ENCODE results near the gene LRIG3.
"Not testable (repeated sequence)": the region's sequence is repeated elsewhere in the genome, so short reads cannot be mapped to it uniquely, and the experiment has no call there.

The LRIG3 gene

DNA sequence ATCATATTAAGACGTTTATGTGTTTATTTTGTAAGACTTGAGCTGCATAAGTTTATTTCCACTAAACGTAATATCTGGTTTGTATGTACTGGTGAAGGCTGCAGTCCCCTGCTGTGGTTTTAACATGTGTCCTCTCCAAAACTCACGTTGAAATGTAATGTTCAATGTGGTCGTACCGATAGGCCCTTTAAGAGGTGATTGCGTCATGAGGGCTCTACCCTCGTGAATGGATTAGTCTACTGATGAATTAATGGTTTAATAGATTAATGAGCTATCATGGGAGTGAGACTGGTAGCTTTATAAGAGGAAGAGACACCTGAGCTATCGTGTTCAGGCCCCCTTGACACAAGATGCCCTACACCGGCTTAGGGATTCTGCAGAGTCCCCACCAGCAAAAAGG, 14.9 kb downstream of the LRIG3 start:
- Histone ChIP-seq H3K4me2 (ENCODE audit: low read length) (no peak overlapping the region), H3K27ac (ENCODE audit: low read length) (no peak overlapping the region), H3K4me3 (ENCODE audit: low read length) (no peak overlapping the region), H3K9ac (ENCODE audit: low read length) (no peak overlapping the region), H3K9me3 (ENCODE audit: insufficient read depth, low read length) (no peaks in the 10 kb centered on the region), H3K27me3 (ENCODE audit: low read depth, low read length) (no peaks in the 10 kb centered on the region), H3K36me3 (replicated peaks; ENCODE audit: low read depth, low read length) (no peaks in the 10 kb centered on the region), H2AFZ (ENCODE audit: low read depth, low read length) (no peak overlapping the region), H4K20me1 (ENCODE audit: insufficient read depth, low read length) (no peaks in the 10 kb centered on the region), H3K4me1 (ENCODE audit: low read length) (no peaks in the 10 kb centered on the region), H3K79me2 (ENCODE audit: low read length) (no peaks in the 10 kb centered on the region)
- TF ChIP-seq CTCF (IDR thresholded peaks at IDR 0.05; ENCODE audit: low read depth, low read length) (no peak), EZH2phosphoT487 (IDR thresholded peaks at IDR 0.05; ENCODE audit: low read depth) (no peak)

- not testable (repeated sequence) for H3K36me3 ChIP-seq (replicated peaks; ENCODE audit: low read depth, low read length); H3K27ac ChIP-seq (ENCODE audit: low read length); H3K9ac ChIP-seq (ENCODE audit: low read length); H3K4me1 ChIP-seq (ENCODE audit: low read length); H3K9me3 ChIP-seq (ENCODE audit: insufficient read depth, low read length); H2AFZ ChIP-seq (ENCODE audit: low read depth, low read length); H3K4me3 ChIP-seq (ENCODE audit: low read length); H3K27me3 ChIP-seq (ENCODE audit: low read depth, low read length); H3K79me2 ChIP-seq (ENCODE audit: low read length); H3K4me2 ChIP-seq (ENCODE audit: low read length); H4K20me1 ChIP-seq (ENCODE audit: insufficient read depth, low read length)
Observed at GRCh38 chr12:58902726-58903125, 17.6 kb downstream of the LRIG3 start.

DNA sequence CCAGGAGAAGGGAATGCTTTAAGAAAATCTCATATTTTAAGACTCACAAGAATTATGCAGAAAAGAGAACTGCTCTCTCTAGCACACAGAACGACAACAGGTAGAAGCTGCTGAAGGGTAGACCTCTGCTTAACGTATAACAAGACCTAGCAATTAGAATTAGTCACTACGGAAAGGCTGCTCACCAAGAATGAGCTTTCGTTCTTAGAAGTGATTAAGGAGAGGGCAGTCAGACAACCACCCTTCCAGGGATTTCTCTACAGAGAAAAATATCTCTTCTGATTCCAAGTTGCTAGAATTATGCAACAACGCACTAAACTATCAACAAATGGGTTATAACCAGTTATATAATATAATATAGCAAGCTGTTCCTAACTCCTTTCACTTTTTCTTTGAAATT, 18.6 kb downstream of the LRIG3 start:
- H3K4me1 ChIP-seq (ENCODE audit: low read length), result no peaks in the 10 kb centered on the region
- H2AFZ ChIP-seq (ENCODE audit: low read depth, low read length), result no peak overlapping the region
- no peaks in the 10 kb centered on the region for H3K9me3 ChIP-seq (ENCODE audit: insufficient read depth, low read length)
- H4K20me1 ChIP-seq (ENCODE audit: insufficient read depth, low read length), result no peaks in the 10 kb centered on the region
- TF ChIP-seq CTCF (IDR thresholded peaks at IDR 0.05; ENCODE audit: low read depth, low read length) (no peak), EZH2phosphoT487 (IDR thresholded peaks at IDR 0.05; ENCODE audit: low read depth) (no peak)
- no peaks in the 10 kb centered on the region for H3K27me3 ChIP-seq (ENCODE audit: low read depth, low read length)
- H3K27ac ChIP-seq (ENCODE audit: low read length), result no peak overlapping the region
- no peaks in the 10 kb centered on the region for H3K36me3 ChIP-seq (replicated peaks; ENCODE audit: low read depth, low read length)
- no peaks in the 10 kb centered on the region for H3K79me2 ChIP-seq (ENCODE audit: low read length)
- H3K4me3 ChIP-seq (ENCODE audit: low read length), result no peak overlapping the region
- H3K4me2 ChIP-seq (ENCODE audit: low read length), result no peak overlapping the region
- no peak overlapping the region for H3K9ac ChIP-seq (ENCODE audit: low read length)

- no peak overlapping the region for H3K27ac ChIP-seq (ENCODE audit: low read length)
- no peaks in the 10 kb centered on the region for H3K4me1 ChIP-seq (ENCODE audit: low read length)
- H3K9me3 ChIP-seq (ENCODE audit: insufficient read depth, low read length), result no peaks in the 10 kb centered on the region
- TF ChIP-seq EZH2phosphoT487 (IDR thresholded peaks at IDR 0.05; ENCODE audit: low read depth) (no peak), CTCF (IDR thresholded peaks at IDR 0.05; ENCODE audit: low read depth, low read length) (no peak)
- H4K20me1 ChIP-seq (ENCODE audit: insufficient read depth, low read length), result no peaks in the 10 kb centered on the region
- H3K36me3 ChIP-seq (replicated peaks; ENCODE audit: low read depth, low read length), result no peaks in the 10 kb centered on the region
- H3K4me3 ChIP-seq (ENCODE audit: low read length), result no peak overlapping the region
- H3K9ac ChIP-seq (ENCODE audit: low read length), result no peak overlapping the region
- H3K79me2 ChIP-seq (ENCODE audit: low read length), result no peaks in the 10 kb centered on the region
- no peak overlapping the region for H3K4me2 ChIP-seq (ENCODE audit: low read length)
- H3K27me3 ChIP-seq (ENCODE audit: low read depth, low read length), result no peaks in the 10 kb centered on the region
- H2AFZ ChIP-seq (ENCODE audit: low read depth, low read length), result no peak overlapping the region
Observed at GRCh38 chr12:58897969-58898368, 22.3 kb downstream of the LRIG3 start.

GRCh38 chr12:58896278-58896677, 24.0 kb downstream of the LRIG3 start:
- no peak overlapping the region for H3K4me2 ChIP-seq (ENCODE audit: low read length)
- TF ChIP-seq CTCF (IDR thresholded peaks at IDR 0.05; ENCODE audit: low read depth, low read length) (no peak), EZH2phosphoT487 (IDR thresholded peaks at IDR 0.05; ENCODE audit: low read depth) (no peak)
- no peaks in the 10 kb centered on the region for H3K36me3 ChIP-seq (replicated peaks; ENCODE audit: low read depth, low read length)
- no peaks in the 10 kb centered on the region for H3K79me2 ChIP-seq (ENCODE audit: low read length)
- H3K9ac ChIP-seq (ENCODE audit: low read length), result no peak overlapping the region
- H3K27ac ChIP-seq (ENCODE audit: low read length), result no peak overlapping the region
- H4K20me1 ChIP-seq (ENCODE audit: insufficient read depth, low read length), result no peaks in the 10 kb centered on the region
- H2AFZ ChIP-seq (ENCODE audit: low read depth, low read length), result no peak overlapping the region
- no peaks in the 10 kb centered on the region for H3K4me1 ChIP-seq (ENCODE audit: low read length)
- H3K27me3 ChIP-seq (ENCODE audit: low read depth, low read length), result no peaks in the 10 kb centered on the region
- no peak overlapping the region for H3K4me3 ChIP-seq (ENCODE audit: low read length)
- no peaks in the 10 kb centered on the region for H3K9me3 ChIP-seq (ENCODE audit: insufficient read depth, low read length)

Measured in OCI-LY3 (cell line).